Stimulated activated CD8-positive, alpha-beta memory T cell treated with anti-CD3 and anti-CD28 coated beads, Interleukin-12 subunit alpha, Interleukin-12 subunit beta, amount 100 ng/mL, for 4 hours (primary cell): ENCODE results near the gene TREH.
"Not testable (repeated sequence)": the region's sequence is repeated elsewhere in the genome, so short reads cannot be mapped to it uniquely, and the experiment has no call there.

Source experiments
- DNase-seq: peaks from one replicate; pipeline ENCODE4 v3.0.0-alpha.2; 2020; ENCODE audit warnings: low read depth

TREH gene

GRCh38 chr11:118679483-118679882 is at the start of gene TREH:
TSS of gene TREH (minus strand) at chr11:118679650. CDS start at chr11:118679627, 23 bp downstream.
- DNase-seq = no peak

GRCh38 chr11:118728112-118728511 is 48.7 kb upstream of the TREH start:
- not testable (repeated sequence) for DNase-seq

- DNase-seq = not testable (repeated sequence)
These were observed 48.2 kb upstream of the TREH start for GRCh38 chr11:118727721-118728066.

- DNase-seq = not testable (repeated sequence)
These were observed 47.7 kb upstream of the TREH start for GRCh38 chr11:118727001-118727720.

GRCh38 chr11:118721478-118722015 is 42.1 kb upstream of the TREH start:
- not testable (repeated sequence) for DNase-seq

- DNase-seq = not testable (repeated sequence)
These were observed 41.3 kb upstream of the TREH start for GRCh38 chr11:118720740-118721139.

- DNase-seq = not testable (repeated sequence)
These were observed 40.6 kb upstream of the TREH start for GRCh38 chr11:118720078-118720477.

GRCh38 chr11:118718562-118718961 is 39.1 kb upstream of the TREH start:
- DNase-seq = not testable (repeated sequence)

GRCh38 chr11:118717733-118718132 is 38.3 kb upstream of the TREH start:
- not testable (repeated sequence) for DNase-seq

- DNase-seq = not testable (repeated sequence)
These were observed 37.8 kb upstream of the TREH start for GRCh38 chr11:118717221-118717620.

- no peak for DNase-seq
These were observed 36.4 kb upstream of the TREH start for GRCh38 chr11:118715837-118716260.

GRCh38 chr11:118715245-118715831 is 35.9 kb upstream of the TREH start:
- no peak for DNase-seq

GRCh38 chr11:118714816-118715215 is 35.4 kb upstream of the TREH start:
- DNase-seq = no peak

- not testable (repeated sequence) for DNase-seq
These were observed 35.0 kb upstream of the TREH start for GRCh38 chr11:118714416-118714815.

- no peak for DNase-seq
These were observed 28.8 kb upstream of the TREH start for GRCh38 chr11:118708296-118708695.

- DNase-seq = no peak
These were observed 27.0 kb upstream of the TREH start for GRCh38 chr11:118706546-118706825.

GRCh38 chr11:118705791-118706545 is 26.5 kb upstream of the TREH start:
- no peak for DNase-seq

- DNase-seq = no peak
These were observed 25.8 kb upstream of the TREH start for GRCh38 chr11:118705111-118705741.

GRCh38 chr11:118703563-118704106 is 24.2 kb upstream of the TREH start:
- no peak for DNase-seq

- DNase-seq = peak; percentile 32
These were observed 20.2 kb upstream of the TREH start for GRCh38 chr11:118699506-118700220.

- DNase-seq = no peak
These were observed 17.9 kb upstream of the TREH start for GRCh38 chr11:118697346-118697745.
